Amniotic stem cell (primary cell): ENCODE measurements around the gene VAV3.

Experiments
- DNase-seq: peaks from one replicate; lab custom pipeline; 2025; lab: John Stamatoyannopoulos, UW

The VAV3 gene

GRCh38 chr1:107793896-107794453, 171.0 kb downstream of the VAV3 start:
- no peak for DNase-seq

GRCh38 chr1:107791348-107791747, 173.6 kb downstream of the VAV3 start:
- no peak for DNase-seq

GRCh38 chr1:107789817-107790524, 175.0 kb downstream of the VAV3 start:
- no peak for DNase-seq

- no peak for DNase-seq
Observed at GRCh38 chr1:107788206-107789202, 176.5 kb downstream of the VAV3 start.

GRCh38 chr1:107787299-107787698, 177.7 kb downstream of the VAV3 start:
- DNase-seq: no peak

- no peak for DNase-seq
Observed at GRCh38 chr1:107786203-107786845, 178.7 kb downstream of the VAV3 start.

- no peak for DNase-seq
Observed at GRCh38 chr1:107785496-107786202, 179.3 kb downstream of the VAV3 start.

- peak; percentile 7 for DNase-seq
Observed at GRCh38 chr1:107782217-107782845, 182.6 kb downstream of the VAV3 start.

GRCh38 chr1:107781245-107781644, 183.7 kb downstream of the VAV3 start:
- no peak for DNase-seq

GRCh38 chr1:107777664-107778047, 187.3 kb downstream of the VAV3 start:
- no peak for DNase-seq

- DNase-seq: no peak
Observed at GRCh38 chr1:107776900-107777663, 187.9 kb downstream of the VAV3 start.

- no peak for DNase-seq
Observed at GRCh38 chr1:107771377-107771776, 193.6 kb downstream of the VAV3 start.

- no peak for DNase-seq
Observed at GRCh38 chr1:107767156-107767582, 197.8 kb downstream of the VAV3 start.

- no peak for DNase-seq
Observed at GRCh38 chr1:107766533-107766932, 198.4 kb downstream of the VAV3 start.

GRCh38 chr1:107762751-107763390, 202.1 kb downstream of the VAV3 start:
- no peak for DNase-seq

- no peak for DNase-seq
Observed at GRCh38 chr1:107760065-107760464, 204.9 kb downstream of the VAV3 start.

- DNase-seq: peak; percentile 60
Observed at GRCh38 chr1:107750364-107750959, 214.5 kb downstream of the VAV3 start.

GRCh38 chr1:107748531-107748930, 216.4 kb downstream of the VAV3 start:
- peak; percentile 42 for DNase-seq

- no peak for DNase-seq
Observed at GRCh38 chr1:107741242-107741641, 223.7 kb downstream of the VAV3 start.
